Umbilical cord (tissue), 2 donors: ENCODE measurements around the gene RPA1. TPM values are rescaled to one million over a fixed set of nuclear protein-coding genes. Genes with fewer than 3 reads are reported as not detected.
A peak's percentile ranks its signal among the peaks of the same experiment; 100 is the strongest.

ENCODE experiments used
- DNase-seq: peaks from one replicate; pipeline ENCODE4 v3.0.0-alpha.2; 2015; ENCODE audit warnings: low spot score
- total RNA-seq: library from RNA; depleted of rRNA; stranded (reverse); fragments of >200 nt; gene quantifications from one replicate; pipeline ENCODE4 v1.2.3, GENCODE V29; 2014; ENCODE audit warnings: low replicate concordance; ENCODE audit not compliant: insufficient read depth

Gene RPA1
- total RNA-seq, 1 donor from 2014 or later = 22.4 TPM

GRCh38 chr17:1908699-1909309 is 79.0 kb downstream of the RPA1 start:
- DNase-seq = peak; percentile 84

- DNase-seq = no peak
Measured at GRCh38 chr17:1909985-1910384, 80.2 kb downstream of the RPA1 start.

GRCh38 chr17:1912146-1912545 is 82.3 kb downstream of the RPA1 start:
- no peak for DNase-seq

GRCh38 chr17:1913702-1914101 is 83.9 kb downstream of the RPA1 start:
- no peak for DNase-seq

- no peak for DNase-seq
Measured at GRCh38 chr17:1914661-1915083, 84.9 kb downstream of the RPA1 start.

GRCh38 chr17:1915889-1916288 is 86.1 kb downstream of the RPA1 start:
- no peak for DNase-seq

- DNase-seq = no peak
Measured at GRCh38 chr17:1916316-1916715, 86.5 kb downstream of the RPA1 start.

- DNase-seq = no peak
Measured at GRCh38 chr17:1916963-1917715, 87.3 kb downstream of the RPA1 start.

- DNase-seq = no peak
Measured at GRCh38 chr17:1918346-1919162, 88.7 kb downstream of the RPA1 start.

- DNase-seq = no peak
Measured at GRCh38 chr17:1919201-1919600, 89.4 kb downstream of the RPA1 start.

- DNase-seq = no peak
Measured at GRCh38 chr17:1920948-1921351, 91.1 kb downstream of the RPA1 start.

GRCh38 chr17:1928976-1929375 is 99.2 kb downstream of the RPA1 start:
- DNase-seq = no peak

- DNase-seq = no peak
Measured at GRCh38 chr17:1930337-1930645, 100.5 kb downstream of the RPA1 start.

- DNase-seq = peak; percentile 12
Measured at GRCh38 chr17:1931844-1932579, 102.2 kb downstream of the RPA1 start.

- DNase-seq = no peak
Measured at GRCh38 chr17:1933875-1934715, 104.3 kb downstream of the RPA1 start.

- no peak for DNase-seq
Measured at GRCh38 chr17:1934901-1935300, 105.1 kb downstream of the RPA1 start.

- DNase-seq = no peak
Measured at GRCh38 chr17:1936766-1937165, 107.0 kb downstream of the RPA1 start.

- DNase-seq = no peak
Measured at GRCh38 chr17:1937461-1937860, 107.7 kb downstream of the RPA1 start.

GRCh38 chr17:1939981-1940809 is 110.4 kb downstream of the RPA1 start:
- peak; percentile 33 for DNase-seq

GRCh38 chr17:1940810-1941185 is 111.0 kb downstream of the RPA1 start:
- DNase-seq = no peak
